RWPE2 (cell line): ENCODE measurements around the gene RBM20.

Experiments used
- ATAC-seq: fragments of 200-7000 bp; cut with Tn5 transposase; 3 replicates; pipeline ENCODE4 v1.9.1; 2021; ENCODE audit warnings: low read depth
- DNase-seq: peaks from one replicate; pipeline ENCODE4 v3.0.0-alpha.2; 2020; ENCODE audit warnings: low spot score
- H3K27ac ChIP-seq: fragments of 450-650 bp; 2 replicates; pipeline ENCODE4 v1.5.1; 2017; ENCODE audit warnings: mild to moderate bottlenecking; ENCODE audit not compliant: poor library complexity, severe bottlenecking
- H3K27me3 ChIP-seq: fragments of 250-450 bp; sonication (Bioruptor Pico); 2 replicates; pipeline ENCODE4 v1.5.1; 2021; ENCODE audit warnings: mild to moderate bottlenecking, moderate library complexity; ENCODE audit not compliant: insufficient read depth, poor library complexity, severe bottlenecking
- H3K36me3 ChIP-seq: fragments of 250-450 bp; sonication (Bioruptor Pico); 2 replicates; pipeline ENCODE4 v1.5.1; 2020; ENCODE audit warnings: low read depth, mild to moderate bottlenecking, moderate library complexity
- H3K4me1 ChIP-seq: fragments of 250-450 bp; sonication (Bioruptor Pico); 2 replicates; pipeline ENCODE4 v1.5.1; 2021; ENCODE audit warnings: mild to moderate bottlenecking, moderate library complexity; ENCODE audit not compliant: insufficient read depth, poor library complexity, severe bottlenecking
- H3K4me3 ChIP-seq: fragments of 250-450 bp; sonication (Bioruptor Pico); 2 replicates; pipeline ENCODE4 v1.5.1; 2021; ENCODE audit warnings: mild to moderate bottlenecking, moderate library complexity; ENCODE audit not compliant: severe bottlenecking
- H3K9me3 ChIP-seq: fragments of 250-450 bp; sonication (Bioruptor Pico); 2 replicates; pipeline ENCODE4 v1.5.1; 2021; ENCODE audit warnings: mild to moderate bottlenecking, moderate library complexity; ENCODE audit not compliant: severe bottlenecking
- CTCF ChIP-seq: fragments of 450-650 bp; IDR thresholded peaks from one replicate; pipeline ENCODE4 v1.5.1; 2017; ENCODE audit warnings: mild to moderate bottlenecking, moderate library complexity; ENCODE audit not compliant: poor library complexity, severe bottlenecking

Gene RBM20

GRCh38 chr10:110789604-110790433 lies 145.7 kb downstream of the RBM20 start:
- DNase-seq, result no peak
- no peaks in the 10 kb centered on the region for H3K4me1 ChIP-seq
- no peaks in the 10 kb centered on the region for H3K36me3 ChIP-seq
- H3K4me3 ChIP-seq, result no peak overlapping the region
- ATAC-seq, result no peak
- no peak for TF ChIP-seq CTCF
- H3K9me3 ChIP-seq, result no peaks in the 10 kb centered on the region
- no peaks in the 10 kb centered on the region for H3K27me3 ChIP-seq
- H3K27ac ChIP-seq, result no peak overlapping the region

GRCh38 chr10:110790913-110791506 lies 146.9 kb downstream of the RBM20 start:
- Histone ChIP-seq H3K9me3 (no peaks in the 10 kb centered on the region), H3K27ac (no peak overlapping the region)
- ATAC-seq, result no peak

GRCh38 chr10:110791541-110792073 lies 147.5 kb downstream of the RBM20 start:
- Histone ChIP-seq H3K4me3 (no peak overlapping the region), H3K4me1 (no peaks in the 10 kb centered on the region), H3K27ac (no peak overlapping the region), H3K9me3 (no peaks in the 10 kb centered on the region), H3K27me3 (no peaks in the 10 kb centered on the region), H3K36me3 (no peaks in the 10 kb centered on the region)
- ATAC-seq (no peak), DNase-seq (no peak)
- TF ChIP-seq CTCF, result no peak

More at GRCh38 chr10:110790913-110791506, 146.9 kb downstream of the RBM20 start:
- TF ChIP-seq CTCF, result no peak
- Histone ChIP-seq H3K36me3 (no peaks in the 10 kb centered on the region), H3K4me3 (no peak overlapping the region), H3K27me3 (no peaks in the 10 kb centered on the region), H3K4me1 (no peaks in the 10 kb centered on the region)
- no peak for DNase-seq

- H3K9me3 ChIP-seq, result no peaks in the 10 kb centered on the region
- DNase-seq (no peak), ATAC-seq (no peak)
- no peak overlapping the region for H3K4me3 ChIP-seq
- no peaks in the 10 kb centered on the region for H3K36me3 ChIP-seq
- H3K4me1 ChIP-seq, result no peaks in the 10 kb centered on the region
- no peak overlapping the region for H3K27ac ChIP-seq
- no peak for TF ChIP-seq CTCF
- no peaks in the 10 kb centered on the region for H3K27me3 ChIP-seq
Observed at GRCh38 chr10:110792476-110793125, 148.5 kb downstream of the RBM20 start.
